Keratinocyte (primary cell): ENCODE data around the gene PCDH9. TPM values are rescaled to one million over a fixed set of nuclear protein-coding genes. Genes with fewer than 3 reads are reported as not detected.
"Not testable (repeated sequence)": the region's sequence is repeated elsewhere in the genome, so short reads cannot be mapped to it uniquely, and the experiment has no call there.

Source experiments
- DNase-seq: peaks from one replicate; pipeline ENCODE4 v3.0.0-alpha.2; 2011; ENCODE audit warnings: low read depth, missing footprints, low spot score
- FAIRE-seq: peaks from 2 replicates; lab custom pipeline; 2011; peaks lifted over from hg19 to GRCh38; lab: Jason Lieb, UNC
- H2AFZ ChIP-seq: 2 replicates; pipeline ENCODE4 v1.6.0; 2012; ENCODE audit warnings: low read length, control low read depth, inconsistent platforms; ENCODE audit not compliant: control insufficient read depth
- H3K27ac ChIP-seq: 2 replicates; pipeline ENCODE4 v1.5.1; 2011; ENCODE audit warnings: low read length; ENCODE audit not compliant: control insufficient read depth, insufficient read depth
- H3K27me3 ChIP-seq: 3 replicates; pipeline ENCODE4 v1.6.0; 2011; ENCODE audit warnings: low read length; ENCODE audit not compliant: control insufficient read depth, insufficient read depth; ENCODE audit errors: extremely low read depth
- H3K36me3 ChIP-seq, 2 experiments: 2 replicates in 1 of 2; 3 replicates in 1 of 2; pipeline ENCODE4 v1.5.1; 2011; ENCODE audit warnings: low read length in 2 of 2, mild to moderate bottlenecking in 1 of 2; ENCODE audit not compliant: control insufficient read depth in 2 of 2, insufficient read depth in 2 of 2; ENCODE audit errors: extremely low read depth in 1 of 2
- H3K4me1 ChIP-seq: 3 replicates; pipeline ENCODE4 v1.5.1; 2011; ENCODE audit warnings: low read length; ENCODE audit not compliant: control insufficient read depth, insufficient read depth; ENCODE audit errors: extremely low read depth
- H3K4me2 ChIP-seq: 3 replicates; pipeline ENCODE4 v1.6.0; 2011; ENCODE audit warnings: low read depth, low read length; ENCODE audit not compliant: control insufficient read depth, insufficient read depth; ENCODE audit errors: extremely low read depth
- H3K4me3 ChIP-seq, 3 experiments: fragments of 200-600 bp in 1 of 3; sonication (generic) in 1 of 3; 2 replicates in 2 of 3; 3 replicates in 1 of 3; pipeline ENCODE4 v1.5.1; 2011 to 2016; ENCODE audit warnings: low read length in 3 of 3, mild to moderate bottlenecking in 3 of 3, control low read depth in 2 of 3, inconsistent platforms in 1 of 3, low read depth in 1 of 3, mixed read lengths in 1 of 3, mixed run types in 1 of 3, moderate library complexity in 1 of 3; ENCODE audit not compliant: control insufficient read depth in 2 of 3, insufficient read depth in 2 of 3; ENCODE audit errors: extremely low read depth in 1 of 3
- H3K79me2 ChIP-seq: 2 replicates; pipeline ENCODE4 v1.6.0; 2012; ENCODE audit warnings: low read length; ENCODE audit not compliant: control insufficient read depth, insufficient read depth
- H3K9ac ChIP-seq: 3 replicates; pipeline ENCODE4 v1.6.0; 2011; ENCODE audit warnings: low read length; ENCODE audit not compliant: control insufficient read depth, insufficient read depth; ENCODE audit errors: extremely low read depth
- H3K9me1 ChIP-seq: 3 replicates; pipeline ENCODE4 v1.6.0; 2011; ENCODE audit warnings: low read length; ENCODE audit not compliant: control insufficient read depth, insufficient read depth; ENCODE audit errors: extremely low read depth
- H3K9me3 ChIP-seq: 2 replicates; pipeline ENCODE4 v1.5.1; 2012; ENCODE audit warnings: low read depth, low read length; ENCODE audit not compliant: control insufficient read depth
- H4K20me1 ChIP-seq: 3 replicates; pipeline ENCODE4 v1.6.0; 2011; ENCODE audit warnings: low read length; ENCODE audit not compliant: control insufficient read depth, insufficient read depth; ENCODE audit errors: extremely low read depth
- EZH2 ChIP-seq: IDR thresholded peaks from one replicate; pipeline ENCODE4 v1.6.1; 2012; ENCODE audit warnings: inconsistent platforms, mild to moderate bottlenecking, low read length, moderate library complexity
- dilution Hi-C: fragments of 300-500 bp; cut with MboI; formaldehyde crosslinking; loops from one replicate; pipeline ENCODE4 v1.7.0; 2020; ENCODE audit warnings: low sequenced_read_pairs; ENCODE audit not compliant: extremely low pct_ligation_motif_present
- polyA plus RNA-seq, 5 experiments: library from polyadenylated mRNA; depleted of rRNA in 3 of 5; stranded (reverse) in 3 of 5; stranded (forward) in 1 of 5; unstranded in 1 of 5; fragments of >200 nt; gene quantifications; 1 replicate in 1 of 5; 2 replicates in 3 of 5; 3 replicates in 1 of 5; pipeline versions ENCODE4 v1.2.1 to v1.2.3, GENCODE V29; 2011 to 2012; ENCODE audit warnings: missing spikeins in 2 of 5, low read depth in 1 of 5, low replicate concordance in 1 of 5
- TF ChIP-seq, protein P1 (sequence below), 3 experiments: IDR thresholded peaks in 1 of 3; conservative IDR thresholded peaks in 1 of 3; optimal IDR thresholded peaks in 1 of 3; 2 replicates in 2 of 3; 3 replicates in 1 of 3; pipeline versions ENCODE3 to v1.5.1; 2011; ENCODE audit warnings: low read length in 3 of 3, mild to moderate bottlenecking in 3 of 3, moderate library complexity in 2 of 3, control low read depth in 1 of 3, inconsistent platforms in 1 of 3; ENCODE audit not compliant: insufficient read depth in 2 of 3; ENCODE audit errors: extremely low read depth in 1 of 3

Gene PCDH9
- polyA plus RNA-seq, 1 donor (not counting 4 experiments of a cell fraction or from before 2014, with no cell fraction given): 0.21 TPM

DNA sequence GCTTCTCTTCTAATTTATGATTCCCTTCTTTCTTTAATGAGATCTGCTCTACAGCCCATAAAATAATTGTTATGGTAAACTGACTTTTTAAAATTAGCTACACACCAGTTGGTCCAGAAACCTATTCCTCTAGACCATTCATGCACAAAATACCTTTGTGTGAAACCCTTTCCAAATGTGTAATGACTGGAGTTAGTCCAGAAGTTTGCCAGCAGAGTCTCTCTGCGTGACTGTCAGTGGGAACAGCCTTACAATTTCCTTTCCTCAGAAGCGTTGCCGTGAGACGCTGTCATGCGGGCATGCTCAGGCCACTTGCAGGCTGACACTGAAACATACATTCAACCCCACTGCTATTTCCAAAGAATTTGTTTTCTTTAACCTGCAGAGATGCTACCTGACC lies 965.2 kb downstream of the PCDH9 start:
- no peak overlapping the region for H2AFZ ChIP-seq
- no peaks in the 10 kb centered on the region for H3K27me3 ChIP-seq
- H3K9me1 ChIP-seq: no peaks in the 10 kb centered on the region
- TF ChIP-seq EZH2: no peak
- TF ChIP-seq, protein P1, sequence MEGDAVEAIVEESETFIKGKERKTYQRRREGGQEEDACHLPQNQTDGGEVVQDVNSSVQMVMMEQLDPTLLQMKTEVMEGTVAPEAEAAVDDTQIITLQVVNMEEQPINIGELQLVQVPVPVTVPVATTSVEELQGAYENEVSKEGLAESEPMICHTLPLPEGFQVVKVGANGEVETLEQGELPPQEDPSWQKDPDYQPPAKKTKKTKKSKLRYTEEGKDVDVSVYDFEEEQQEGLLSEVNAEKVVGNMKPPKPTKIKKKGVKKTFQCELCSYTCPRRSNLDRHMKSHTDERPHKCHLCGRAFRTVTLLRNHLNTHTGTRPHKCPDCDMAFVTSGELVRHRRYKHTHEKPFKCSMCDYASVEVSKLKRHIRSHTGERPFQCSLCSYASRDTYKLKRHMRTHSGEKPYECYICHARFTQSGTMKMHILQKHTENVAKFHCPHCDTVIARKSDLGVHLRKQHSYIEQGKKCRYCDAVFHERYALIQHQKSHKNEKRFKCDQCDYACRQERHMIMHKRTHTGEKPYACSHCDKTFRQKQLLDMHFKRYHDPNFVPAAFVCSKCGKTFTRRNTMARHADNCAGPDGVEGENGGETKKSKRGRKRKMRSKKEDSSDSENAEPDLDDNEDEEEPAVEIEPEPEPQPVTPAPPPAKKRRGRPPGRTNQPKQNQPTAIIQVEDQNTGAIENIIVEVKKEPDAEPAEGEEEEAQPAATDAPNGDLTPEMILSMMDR (optimal IDR thresholded peaks at IDR 0.05 in 1 of 3, IDR thresholded peaks at IDR 0.05 in 1 of 3, conservative IDR thresholded peaks at IDR 0.05 in 1 of 3; ENCODE audit: extremely low read depth in 1 of 3, insufficient read depth in 2 of 3, low read length in 3 of 3): no peak
- no peak overlapping the region for H3K4me3 ChIP-seq
- no peak for FAIRE-seq
- H3K79me2 ChIP-seq: no peaks in the 10 kb centered on the region
- no peak for DNase-seq
- no peak overlapping the region for H3K4me2 ChIP-seq
- no peak overlapping the region for H3K9ac ChIP-seq
- dilution Hi-C loops: no loop called here
- no peak overlapping the region for H3K27ac ChIP-seq
- H3K36me3 ChIP-seq: no peaks in the 10 kb centered on the region
- no peaks in the 10 kb centered on the region for H3K4me1 ChIP-seq
- H4K20me1 ChIP-seq: no peaks in the 10 kb centered on the region
- no peaks in the 10 kb centered on the region for H3K9me3 ChIP-seq

- Histone ChIP-seq H3K79me2 (no peaks in the 10 kb centered on the region), H3K9me1 (no peaks in the 10 kb centered on the region), H3K4me1 (no peaks in the 10 kb centered on the region), H3K4me3 (no peak overlapping the region), H2AFZ (no peak overlapping the region), H3K36me3 (no peaks in the 10 kb centered on the region), H3K27ac (no peak overlapping the region), H3K4me2 (no peak overlapping the region), H3K9me3 (no peaks in the 10 kb centered on the region), H3K27me3 (no peaks in the 10 kb centered on the region), H4K20me1 (no peaks in the 10 kb centered on the region), H3K9ac (no peak overlapping the region)
- FAIRE-seq (no peak), DNase-seq (no peak)
- TF ChIP-seq, protein P1 (optimal IDR thresholded peaks at IDR 0.05 in 1 of 3, IDR thresholded peaks at IDR 0.05 in 1 of 3, conservative IDR thresholded peaks at IDR 0.05 in 1 of 3; ENCODE audit: extremely low read depth in 1 of 3, insufficient read depth in 2 of 3, low read length in 3 of 3): no peak
- dilution Hi-C loops: no loop called here
Measured at GRCh38 chr13:66262330-66262729, 967.8 kb downstream of the PCDH9 start.

DNA sequence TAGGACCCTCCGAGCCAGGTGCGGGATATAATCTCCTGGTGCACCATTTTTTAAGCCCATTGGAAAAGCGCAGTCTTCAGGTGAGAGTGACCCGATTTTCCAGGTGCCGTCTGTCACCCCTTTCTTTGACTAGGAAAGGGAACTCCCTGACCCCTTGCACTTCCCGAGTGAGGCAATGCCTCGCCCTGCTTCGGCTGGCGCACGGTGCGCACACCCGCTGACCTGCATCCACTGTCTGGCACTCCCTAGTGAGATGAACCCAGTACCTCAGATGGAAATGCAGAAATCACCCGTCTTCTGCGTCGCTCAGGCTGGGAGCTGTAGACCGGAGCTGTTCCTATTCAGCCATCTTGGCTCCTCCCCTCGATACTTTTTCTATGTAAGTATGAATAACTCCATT lies 970.7 kb downstream of the PCDH9 start:
- H3K4me1 ChIP-seq, dilution Hi-C loops, DNase-seq, H3K4me3 ChIP-seq, H3K27me3 ChIP-seq, H3K4me2 ChIP-seq, H3K27ac ChIP-seq, H3K9ac ChIP-seq, H3K36me3 ChIP-seq, H3K9me3 ChIP-seq, H4K20me1 ChIP-seq, H3K9me1 ChIP-seq, H2AFZ ChIP-seq, FAIRE-seq, H3K79me2 ChIP-seq: not testable (repeated sequence)
